GM12872 (cell line): ENCODE measurements around the gene SLC30A1.

Experiments
- CTCF ChIP-seq: IDR thresholded peaks from 3 replicates; pipeline ENCODE4 v1.5.1; 2011; ENCODE audit warnings: low read depth, mild to moderate bottlenecking, low read length, moderate library complexity; ENCODE audit not compliant: insufficient read depth

The SLC30A1 gene

DNA sequence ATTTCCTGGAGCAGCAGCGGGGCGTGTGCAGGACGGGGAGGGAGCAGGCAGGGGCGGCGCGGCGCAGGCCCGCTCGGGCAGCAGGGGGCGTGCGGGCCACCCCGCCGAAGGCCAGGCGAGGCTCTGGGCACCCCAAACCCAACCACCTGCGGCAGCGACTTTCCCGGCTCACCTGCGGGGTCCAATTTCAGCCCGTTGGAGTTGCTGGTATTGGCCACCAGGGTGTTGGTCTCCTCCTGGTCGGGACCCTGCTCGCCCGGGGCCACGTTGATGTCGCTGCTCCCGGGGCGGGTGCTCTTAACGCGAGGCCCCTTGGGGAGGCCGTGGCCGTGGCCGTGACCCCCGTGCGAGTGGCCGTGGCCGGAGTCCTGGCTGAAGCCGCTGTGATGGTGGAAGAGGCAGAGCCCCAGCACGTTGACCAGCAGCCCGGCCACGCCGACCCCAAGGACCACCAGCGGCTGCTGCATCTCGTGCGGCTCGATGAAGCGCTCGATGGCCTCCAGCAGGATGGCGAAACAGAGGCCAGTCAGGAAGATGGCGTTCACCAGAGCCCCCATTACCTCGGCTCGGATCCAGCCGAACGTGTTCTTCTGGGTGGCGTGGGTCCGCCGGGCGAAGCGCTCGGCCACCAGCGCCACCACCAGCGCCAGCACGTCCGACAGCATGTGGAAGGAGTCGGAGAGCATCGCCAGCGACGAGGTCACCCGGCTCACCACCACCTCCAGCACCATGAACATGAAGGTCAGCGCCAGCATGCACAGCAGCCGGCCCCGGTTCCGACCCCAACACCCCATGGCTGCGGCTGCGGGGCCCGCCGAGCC, 932 bp downstream of the SLC30A1 start:
- peak; percentile 81 for TF ChIP-seq CTCF

DNA sequence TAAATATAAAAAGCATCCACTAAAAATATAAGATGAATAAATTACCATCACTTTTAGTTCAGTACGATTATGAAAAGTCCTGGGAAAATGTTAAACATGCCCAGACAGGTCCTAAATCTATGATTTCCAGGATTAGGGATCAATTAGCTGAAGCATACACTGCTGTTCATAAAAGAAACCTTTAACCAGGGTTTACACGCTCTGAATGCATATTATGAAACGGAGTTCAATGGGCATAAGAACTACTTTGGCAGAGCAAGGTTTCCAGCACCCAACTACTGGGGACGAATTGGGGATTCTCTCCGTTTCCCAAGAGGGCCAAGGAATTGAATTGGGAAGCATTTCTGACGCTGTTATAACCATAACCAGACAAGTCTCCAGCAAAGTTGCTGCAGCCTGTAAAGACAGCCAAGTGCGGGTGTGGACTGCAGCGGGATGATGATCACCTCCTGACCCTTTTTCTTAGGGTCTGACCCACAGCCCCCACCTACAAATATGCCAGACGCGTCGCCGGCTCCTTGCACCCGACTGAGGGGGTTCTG, 1.6 kb downstream of the SLC30A1 start:
- no peak for TF ChIP-seq CTCF

DNA sequence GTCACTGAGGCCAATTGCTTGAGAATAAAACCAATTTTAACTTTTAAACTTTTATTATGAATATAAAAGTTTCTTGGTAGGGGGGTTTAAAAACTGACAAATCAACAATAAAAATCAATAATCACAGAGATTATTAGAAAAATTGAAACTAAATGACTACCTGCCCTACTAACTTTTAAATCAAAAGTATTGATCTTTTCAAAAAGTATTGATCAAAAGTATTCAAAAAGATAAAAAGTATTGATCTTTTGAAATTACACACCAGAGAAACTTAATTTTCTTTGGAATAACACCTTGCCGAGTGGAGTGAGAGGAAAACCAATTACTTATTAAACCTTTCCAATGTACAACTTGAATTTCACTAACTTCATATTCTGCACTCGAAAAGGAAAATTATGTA, 2.2 kb downstream of the SLC30A1 start:
- TF ChIP-seq CTCF, result no peak

DNA sequence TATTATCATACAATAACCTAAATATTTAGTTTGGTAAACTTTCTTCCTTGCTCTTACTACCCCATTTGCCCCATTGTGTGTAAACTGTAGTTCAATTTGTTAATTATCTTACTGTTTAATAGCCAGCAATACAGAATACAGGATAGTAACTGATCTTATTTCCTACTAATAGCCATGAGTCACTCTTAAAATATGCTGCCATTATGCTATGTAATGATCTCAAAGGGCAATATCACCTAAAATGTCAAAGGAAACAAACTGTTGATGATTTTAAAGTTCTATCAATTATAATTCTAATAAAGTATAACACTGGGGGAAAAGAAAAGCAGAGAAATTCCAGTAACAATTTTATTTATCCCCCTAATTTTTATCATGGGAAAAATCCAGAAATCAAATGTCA, 4.3 kb downstream of the SLC30A1 start:
- TF ChIP-seq CTCF, result no peak

GRCh38 chr1:211571998-211572397, 7.0 kb downstream of the SLC30A1 start:
- no peak for TF ChIP-seq CTCF

DNA sequence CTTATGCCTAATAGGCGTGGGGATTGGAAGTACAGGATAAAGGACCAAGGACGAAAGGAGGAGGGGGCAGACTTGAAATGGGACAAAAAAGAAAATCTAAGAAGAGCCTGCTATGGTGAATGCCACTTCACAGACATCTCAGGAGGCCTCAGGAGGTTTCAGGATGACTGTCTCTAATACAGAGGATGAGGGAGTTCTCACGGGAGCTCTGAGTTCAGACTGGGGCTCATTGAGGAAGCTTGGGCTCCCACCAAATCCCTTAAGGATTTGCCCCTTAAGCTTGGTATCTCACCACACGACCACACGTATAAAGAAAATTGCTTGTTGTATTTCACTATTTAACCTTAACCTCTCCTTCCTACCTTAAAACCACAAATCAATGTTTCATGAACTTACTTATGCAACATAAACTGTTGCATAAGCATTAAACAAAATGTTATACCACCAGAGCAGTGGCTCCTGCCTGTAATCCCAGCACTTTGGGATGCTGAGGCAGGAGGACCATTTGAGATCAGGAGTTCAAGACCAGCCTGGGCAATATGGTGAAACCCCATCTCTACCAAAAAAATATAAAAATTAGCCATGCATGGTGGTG, 12.4 kb downstream of the SLC30A1 start:
- no peak for TF ChIP-seq CTCF

GRCh38 chr1:211564084-211564483, 14.9 kb downstream of the SLC30A1 start:
- TF ChIP-seq CTCF, result no peak
